ENCODE results near the gene MAMDC2. TPM values are rescaled to one million over a fixed set of nuclear protein-coding genes. Genes with fewer than 3 reads are reported as not detected.

MAMDC2 gene
- polyA plus RNA-seq, 2 of the 4 experiments (the other 2 are of a cell fraction) = 0.30 to 0.34 TPM

GRCh38 chr9:70256123-70256551 is 212.5 kb downstream of the MAMDC2 start:
- ATAC-seq (no peak), FAIRE-seq (no peak), DNase-seq (ENCODE audit: low read depth in 1 of 2, low spot score in 1 of 2) (no peak)
- Histone ChIP-seq H3K4me1 (0 out of 3 replicates have a peak, but pooled peaks cover 7% of the 10 kb centered on the region), H3K27ac (no peak overlapping the region), H3K4me2 (no peak overlapping the region), H3K4me3 (no peak overlapping the region), H3K9me3 (no peaks in the 10 kb centered on the region)
- WGBS (ENCODE audit: missing lambda C conversion rate) = 74% methylated on average over 7 of the region's 7 CpGs
- CTCF ChIA-PET = interaction anchor here (1.0 to 1.4 kb wide), 2 partner anchors 11 to 346 kb away, joined by 3 to 6 read pairs; no protein-coding TSS in a partner anchor
- TF ChIP-seq TP53 (CRISPR knock-in tag; IDR thresholded peaks at IDR 0.05) (no peak), HMGXB4 (CRISPR knock-in tag; IDR thresholded peaks at IDR 0.05; ENCODE audit: borderline replicate concordance) (no peak), ZC3H11A (IDR thresholded peaks at IDR 0.05) (no peak), KDM5A (IDR thresholded peaks at IDR 0.05) (no peak), NPAS2 (CRISPR knock-in tag; IDR thresholded peaks at IDR 0.05; ENCODE audit: borderline replicate concordance) (no peak), RCOR1 (IDR thresholded peaks at IDR 0.05; ENCODE audit: low read depth, low read length) (no peak), POLR2AphosphoS2 (conservative IDR thresholded peaks at IDR 0.05; ENCODE audit: low read length) (no peak), NFE2L2 (conservative IDR thresholded peaks at IDR 0.05; ENCODE audit: low read length) (no peak), USF2 (IDR thresholded peaks at IDR 0.05) (no peak), BHLHE40 (IDR thresholded peaks at IDR 0.05; ENCODE audit: low read depth, low read length) (no peak), ESRRA (IDR thresholded peaks at IDR 0.05; ENCODE audit: borderline replicate concordance, low read length) (no peak), SMC3 (IDR thresholded peaks at IDR 0.05) (no peak), EHF (CRISPR knock-in tag; IDR thresholded peaks at IDR 0.05) (no peak)
- POLR2A ChIA-PET = no interaction called here

- Histone ChIP-seq H3K27ac (no peak overlapping the region), H3K9me3 (no peaks in the 10 kb centered on the region), H3K4me3 (no peak overlapping the region), H3K4me1 (0 out of 3 replicates have a peak, but pooled peaks cover 7% of the 10 kb centered on the region), H3K4me2 (peak overlapping the region; percentile 83)
- POLR2A ChIA-PET = interaction anchor here (1.1 kb wide), 1 partner anchor 13 kb away, joined by 3 read pairs; no protein-coding TSS in a partner anchor
- FAIRE-seq = no peak
- CTCF ChIA-PET = no interaction called here
- ATAC-seq = no peak
- no peak for TF ChIP-seq NFE2L2 (conservative IDR thresholded peaks at IDR 0.05; ENCODE audit: low read length)
- TF ChIP-seq CHD2 (IDR thresholded peaks at IDR 0.05; ENCODE audit: low read length, partially characterized antibody) = no peak
- TF ChIP-seq HEYL (CRISPR knock-in tag; IDR thresholded peaks at IDR 0.05) = no peak
- TF ChIP-seq CBX8 (IDR thresholded peaks at IDR 0.05) = no peak
- TF ChIP-seq EP300 (IDR thresholded peaks at IDR 0.05) = no peak
- no peak for TF ChIP-seq NPAS2 (CRISPR knock-in tag; IDR thresholded peaks at IDR 0.05; ENCODE audit: borderline replicate concordance)
- no peak for TF ChIP-seq EHF (CRISPR knock-in tag; IDR thresholded peaks at IDR 0.05)
- TF ChIP-seq TFCP2L1 (CRISPR knock-in tag; IDR thresholded peaks at IDR 0.05) = no peak
- TF ChIP-seq, protein P1, sequence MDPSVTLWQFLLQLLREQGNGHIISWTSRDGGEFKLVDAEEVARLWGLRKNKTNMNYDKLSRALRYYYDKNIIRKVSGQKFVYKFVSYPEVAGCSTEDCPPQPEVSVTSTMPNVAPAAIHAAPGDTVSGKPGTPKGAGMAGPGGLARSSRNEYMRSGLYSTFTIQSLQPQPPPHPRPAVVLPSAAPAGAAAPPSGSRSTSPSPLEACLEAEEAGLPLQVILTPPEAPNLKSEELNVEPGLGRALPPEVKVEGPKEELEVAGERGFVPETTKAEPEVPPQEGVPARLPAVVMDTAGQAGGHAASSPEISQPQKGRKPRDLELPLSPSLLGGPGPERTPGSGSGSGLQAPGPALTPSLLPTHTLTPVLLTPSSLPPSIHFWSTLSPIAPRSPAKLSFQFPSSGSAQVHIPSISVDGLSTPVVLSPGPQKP (IDR thresholded peaks at IDR 0.05; ENCODE audit: low read depth, low read length) = no peak
- no peak for TF ChIP-seq ESRRA (IDR thresholded peaks at IDR 0.05; ENCODE audit: borderline replicate concordance, low read length)
- TF ChIP-seq TP53 (CRISPR knock-in tag; IDR thresholded peaks at IDR 0.05) = no peak
- no peak for TF ChIP-seq REST (IDR thresholded peaks at IDR 0.05)
- TF ChIP-seq MAFK (IDR thresholded peaks at IDR 0.05; ENCODE audit: partially characterized antibody) = no peak
- TF ChIP-seq, protein P2, sequence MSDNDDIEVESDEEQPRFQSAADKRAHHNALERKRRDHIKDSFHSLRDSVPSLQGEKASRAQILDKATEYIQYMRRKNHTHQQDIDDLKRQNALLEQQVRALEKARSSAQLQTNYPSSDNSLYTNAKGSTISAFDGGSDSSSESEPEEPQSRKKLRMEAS (IDR thresholded peaks at IDR 0.05) = no peak
- TF ChIP-seq MYC (IDR thresholded peaks at IDR 0.05; ENCODE audit: borderline replicate concordance, low read length) = no peak
- 83% methylated on average over 3 of the region's 3 CpGs for WGBS (ENCODE audit: missing lambda C conversion rate)
- DNase-seq (ENCODE audit: low read depth in 1 of 2, low spot score in 1 of 2) = no peak
Measured at GRCh38 chr9:70257502-70257901, 213.9 kb downstream of the MAMDC2 start.
